ENCODE measurements around the gene PCDH9.

The PCDH9 gene

GRCh38 chr13:67229481-67230403, at the start of gene PCDH9:
Gene PCDH9, minus strand, starts transcription at chr13:67230336. Its CDS starts 1,896 bp downstream, at chr13:67228440.
- no peak for TF ChIP-seq CTCF (IDR thresholded peaks at IDR 0.05; ENCODE audit: insufficient read depth, low read length, missing control alignments)
- CTCF ChIA-PET = interaction anchor here (0.9 to 1.6 kb wide), 4 partner anchors 8 to 1572 kb away, joined by 3 to 6 read pairs (median 4); no protein-coding TSS in a partner anchor
- POLR2A ChIA-PET = interaction anchor here (1.0 kb wide), 1 partner anchor 1019 kb away, joined by 3 read pairs; no protein-coding TSS in a partner anchor
- peak within 1 kb of the TSS; percentile 91 for H3K4me3 ChIP-seq (ENCODE audit: low read depth, low read length)
- DNase-seq (ENCODE audit: low read depth, low spot score) = peak; percentile 2

- no peak overlapping the region for H3K4me3 ChIP-seq (ENCODE audit: low read depth, low read length)
- ChIA-PET POLR2A (no interaction called here), CTCF (no interaction called here)
- DNase-seq (ENCODE audit: low read depth, low spot score) = no peak
- no peak for TF ChIP-seq CTCF (IDR thresholded peaks at IDR 0.05; ENCODE audit: insufficient read depth, low read length, missing control alignments)
Measured at GRCh38 chr13:67278235-67278634, 48.1 kb upstream of the PCDH9 start.

- POLR2A ChIA-PET = no interaction called here
- CTCF ChIA-PET = no interaction called here
- no peak for TF ChIP-seq CTCF (IDR thresholded peaks at IDR 0.05; ENCODE audit: insufficient read depth, low read length, missing control alignments)
- DNase-seq (ENCODE audit: low read depth, low spot score) = no peak
- H3K4me3 ChIP-seq (ENCODE audit: low read depth, low read length) = no peak overlapping the region
Measured at GRCh38 chr13:67277581-67277980, 47.4 kb upstream of the PCDH9 start.

GRCh38 chr13:67275351-67275960, 45.3 kb upstream of the PCDH9 start:
- TF ChIP-seq CTCF (IDR thresholded peaks at IDR 0.05; ENCODE audit: insufficient read depth, low read length, missing control alignments) = no peak
- POLR2A ChIA-PET = no interaction called here
- CTCF ChIA-PET = no interaction called here
- no peak overlapping the region for H3K4me3 ChIP-seq (ENCODE audit: low read depth, low read length)
- no peak for DNase-seq (ENCODE audit: low read depth, low spot score)

- ChIA-PET POLR2A (no interaction called here), CTCF (no interaction called here)
- no peak for TF ChIP-seq CTCF (IDR thresholded peaks at IDR 0.05; ENCODE audit: insufficient read depth, low read length, missing control alignments)
- no peak overlapping the region for H3K4me3 ChIP-seq (ENCODE audit: low read depth, low read length)
- DNase-seq (ENCODE audit: low read depth, low spot score) = no peak
Measured at GRCh38 chr13:67273001-67273400, 42.9 kb upstream of the PCDH9 start.

GRCh38 chr13:67267136-67267535, 37.0 kb upstream of the PCDH9 start:
- no peak overlapping the region for H3K4me3 ChIP-seq (ENCODE audit: low read depth, low read length)
- DNase-seq (ENCODE audit: low read depth, low spot score) = no peak
- no peak for TF ChIP-seq CTCF (IDR thresholded peaks at IDR 0.05; ENCODE audit: insufficient read depth, low read length, missing control alignments)
- CTCF ChIA-PET = no interaction called here
- POLR2A ChIA-PET = no interaction called here
